Esophagus squamous epithelium (tissue), 5 donors: ENCODE measurements around the gene AKR1A1. TPM values are rescaled to one million over a fixed set of nuclear protein-coding genes. Genes with fewer than 3 reads are reported as not detected.
A peak's percentile ranks its signal among the peaks of the same experiment; 100 is the strongest.

Experiments used
- DNase-seq: peaks from one replicate; lab custom pipeline; 2025; lab: John Stamatoyannopoulos, UW
- H3K27ac ChIP-seq, 4 donors: fragments of 200-600 bp; sonication (generic); one replicate each; pipeline ENCODE4 v1.5.1; 2016 to 2019; ENCODE audit warnings: mild to moderate bottlenecking in 1 of 4
- H3K27me3 ChIP-seq, 4 donors: fragments of 200-600 bp; sonication (generic); 1 replicate in 3 of 4; 2 replicates in 1 of 4; pipeline versions ENCODE4 v1.5.1 to v1.6.0; 2017 to 2021; ENCODE audit warnings: antibody characterized with exemption in 1 of 4
- H3K36me3 ChIP-seq, 3 donors: fragments of 200-600 bp; sonication (generic); one replicate each; pipeline ENCODE4 v1.5.1; 2016 to 2019
- H3K4me1 ChIP-seq, 3 donors: fragments of 200-600 bp; sonication (generic); one replicate each; pipeline ENCODE4 v1.5.1; 2017 to 2019
- H3K4me3 ChIP-seq, 4 donors: fragments of 200-600 bp; sonication (generic); 1 replicate in 3 of 4; 2 replicates in 1 of 4; pipeline ENCODE4 v1.5.1; 2016 to 2019; ENCODE audit warnings: mild to moderate bottlenecking in 2 of 4, moderate library complexity in 1 of 4
- H3K9me3 ChIP-seq, 3 donors: fragments of 200-600 bp; sonication (generic); one replicate each; pipeline ENCODE4 v1.5.1; 2016 to 2019
- POLR2A ChIP-seq, 4 donors: fragments of 450-650 bp; IDR thresholded peaks; one replicate each; pipeline ENCODE4 v1.6.1; 2017; ENCODE audit warnings: antibody characterized with exemption in 4 of 4, mild to moderate bottlenecking in 4 of 4, moderate library complexity in 3 of 4
- WGBS, 2 donors: methylation state at CpG; one replicate each; pipeline ENCODE4 v1.1.5; 2018; 5-methylcytosine and 5-hydroxymethylcytosine counted together
- intact Hi-C: fragments of 100-400 bp; cut with DNase I; formaldehyde crosslinking; loops from one replicate; pipeline ENCODE4 v1.15.0; 2022
- total RNA-seq, 4 donors: library from RNA; depleted of rRNA; stranded (reverse); fragments of >200 nt; gene quantifications; one replicate each; pipeline ENCODE4 v1.1.0, GENCODE V29; 2016
- TF ChIP-seq, protein P1 (sequence below), 6 experiments: fragments of 450-650 bp in 4 of 6; fragments of 200-600 bp in 2 of 6; sonication (generic) in 2 of 6; IDR thresholded peaks; one replicate each; pipeline ENCODE4 v1.5.1; 2016 to 2019; ENCODE audit warnings: antibody characterized with exemption in 6 of 6, mild to moderate bottlenecking in 4 of 6, moderate library complexity in 4 of 6
- donor health status: DM: yes; HTN: yes; CAD: no.

Gene AKR1A1
- total RNA-seq, 4 donors from 2014 or later, result 122 to 164 (median 146) TPM

DNA sequence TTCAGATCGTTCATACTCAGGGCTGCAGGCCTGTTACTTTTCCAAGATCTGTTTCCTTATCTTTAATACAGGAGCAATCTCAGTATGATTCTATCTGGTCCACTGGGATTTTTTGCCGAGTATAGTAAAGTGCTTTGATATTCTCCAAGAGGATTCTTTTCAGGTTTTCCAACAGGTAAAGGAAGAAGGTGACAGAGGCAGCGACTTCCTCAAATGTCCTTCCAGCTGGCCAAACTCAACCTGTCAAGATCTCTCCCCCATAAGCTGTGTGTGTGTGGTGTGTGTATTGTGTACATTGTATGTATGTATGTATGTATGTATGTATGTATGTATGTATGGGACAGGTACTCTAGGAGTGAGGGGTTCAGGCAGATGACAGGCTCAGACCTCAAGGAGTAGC, 1.1 kb downstream of the AKR1A1 start:
- Histone ChIP-seq H3K27ac (peak overlapping the region; percentile 81 to 92 (median 91)), H3K9me3 (no peaks in the 10 kb centered on the region), H3K4me3 (peak overlapping the region; percentile 53 to 89 (median 72)), H3K36me3 (peaks cover 0 to 34% (median 0%) of the 10 kb centered on the region in 3 donors), H3K27me3 (no peaks in the 10 kb centered on the region), H3K4me1 (peaks cover 2 to 46% (median 11%) of the 10 kb centered on the region in 3 donors)
- TF ChIP-seq, protein P1, sequence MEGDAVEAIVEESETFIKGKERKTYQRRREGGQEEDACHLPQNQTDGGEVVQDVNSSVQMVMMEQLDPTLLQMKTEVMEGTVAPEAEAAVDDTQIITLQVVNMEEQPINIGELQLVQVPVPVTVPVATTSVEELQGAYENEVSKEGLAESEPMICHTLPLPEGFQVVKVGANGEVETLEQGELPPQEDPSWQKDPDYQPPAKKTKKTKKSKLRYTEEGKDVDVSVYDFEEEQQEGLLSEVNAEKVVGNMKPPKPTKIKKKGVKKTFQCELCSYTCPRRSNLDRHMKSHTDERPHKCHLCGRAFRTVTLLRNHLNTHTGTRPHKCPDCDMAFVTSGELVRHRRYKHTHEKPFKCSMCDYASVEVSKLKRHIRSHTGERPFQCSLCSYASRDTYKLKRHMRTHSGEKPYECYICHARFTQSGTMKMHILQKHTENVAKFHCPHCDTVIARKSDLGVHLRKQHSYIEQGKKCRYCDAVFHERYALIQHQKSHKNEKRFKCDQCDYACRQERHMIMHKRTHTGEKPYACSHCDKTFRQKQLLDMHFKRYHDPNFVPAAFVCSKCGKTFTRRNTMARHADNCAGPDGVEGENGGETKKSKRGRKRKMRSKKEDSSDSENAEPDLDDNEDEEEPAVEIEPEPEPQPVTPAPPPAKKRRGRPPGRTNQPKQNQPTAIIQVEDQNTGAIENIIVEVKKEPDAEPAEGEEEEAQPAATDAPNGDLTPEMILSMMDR (IDR thresholded peaks at IDR 0.05), result no peak
- TF ChIP-seq POLR2A (IDR thresholded peaks at IDR 0.05), result no peak
- intact Hi-C loops, result no loop called here
- DNase-seq, result no peak
- WGBS, 2 donors, result 3 to 4% methylated on average over 3 of the region's 3 CpGs

DNA sequence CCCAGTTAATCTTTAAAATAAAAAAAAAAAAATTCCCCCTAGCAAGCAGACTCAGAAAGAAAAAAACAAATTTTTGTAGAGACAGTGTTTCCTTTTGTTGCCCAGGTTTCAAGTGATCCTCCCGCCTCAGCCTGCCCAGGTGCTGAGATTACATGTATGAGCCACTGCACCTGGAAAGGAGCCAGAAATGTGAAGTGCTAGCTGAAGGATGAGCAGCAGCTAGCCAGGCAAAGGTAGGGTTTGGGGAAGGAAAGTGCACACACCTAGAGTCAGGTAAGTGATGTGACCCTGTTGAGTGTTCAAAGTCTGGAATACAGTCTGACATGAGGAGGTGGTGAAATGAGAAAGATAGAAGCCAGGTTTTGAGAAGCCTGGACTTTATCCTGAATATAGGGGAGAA, 1.7 kb downstream of the AKR1A1 start:
- intact Hi-C loops, result no loop called here
- Histone ChIP-seq H3K27ac (peak overlapping the region in 2 of 4 donors; percentile 92), H3K4me3 (peak overlapping the region in 3 of 4 donors; percentile 69 to 89 (median 75)), H3K36me3 (peaks cover 0 to 34% (median 0%) of the 10 kb centered on the region in 3 donors), H3K9me3 (no peaks in the 10 kb centered on the region), H3K4me1 (peaks cover 9 to 53% (median 16%) of the 10 kb centered on the region in 3 donors), H3K27me3 (no peaks in the 10 kb centered on the region)
- DNase-seq, result no peak
- 33 to 36% methylated on average over 1 of the region's 1 CpG for WGBS, 2 donors
- TF ChIP-seq POLR2A (IDR thresholded peaks at IDR 0.05), result no peak
- TF ChIP-seq, protein P1 (IDR thresholded peaks at IDR 0.05), result no peak

DNA sequence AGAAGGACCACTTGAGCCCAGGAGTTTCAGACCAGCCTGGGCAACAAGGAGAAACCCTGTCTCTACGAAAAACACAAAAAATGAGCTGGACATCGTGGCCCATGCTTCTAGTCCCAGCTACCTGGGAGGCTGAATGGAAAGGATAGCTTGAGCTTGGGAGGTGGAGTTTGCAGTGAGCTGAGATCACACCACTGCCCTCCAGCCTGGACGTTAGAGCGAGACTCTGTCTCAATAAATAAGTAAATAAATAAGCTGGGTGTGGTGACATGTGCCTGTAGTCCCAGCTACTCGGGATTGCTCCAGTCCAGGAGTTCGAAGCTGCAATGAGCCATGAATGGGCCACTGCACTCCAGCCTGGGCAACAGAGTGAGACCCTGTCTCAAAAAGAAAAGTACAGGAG, 3.6 kb downstream of the AKR1A1 start:
- Histone ChIP-seq H3K9me3 (no peaks in the 10 kb centered on the region), H3K27ac (peak overlapping the region in 2 of 4 donors; percentile 5 to 11), H3K4me3 (no peak overlapping the region), H3K27me3 (no peaks in the 10 kb centered on the region), H3K36me3 (peaks cover 0 to 36% (median 0%) of the 10 kb centered on the region in 3 donors), H3K4me1 (peaks cover 9 to 70% (median 16%) of the 10 kb centered on the region in 3 donors)
- TF ChIP-seq POLR2A (IDR thresholded peaks at IDR 0.05), result no peak
- intact Hi-C loops, result no loop called here
- 70 to 74% methylated on average over 5 to 6 of the region's 6 CpGs for WGBS, 2 donors
- DNase-seq, result no peak

DNA sequence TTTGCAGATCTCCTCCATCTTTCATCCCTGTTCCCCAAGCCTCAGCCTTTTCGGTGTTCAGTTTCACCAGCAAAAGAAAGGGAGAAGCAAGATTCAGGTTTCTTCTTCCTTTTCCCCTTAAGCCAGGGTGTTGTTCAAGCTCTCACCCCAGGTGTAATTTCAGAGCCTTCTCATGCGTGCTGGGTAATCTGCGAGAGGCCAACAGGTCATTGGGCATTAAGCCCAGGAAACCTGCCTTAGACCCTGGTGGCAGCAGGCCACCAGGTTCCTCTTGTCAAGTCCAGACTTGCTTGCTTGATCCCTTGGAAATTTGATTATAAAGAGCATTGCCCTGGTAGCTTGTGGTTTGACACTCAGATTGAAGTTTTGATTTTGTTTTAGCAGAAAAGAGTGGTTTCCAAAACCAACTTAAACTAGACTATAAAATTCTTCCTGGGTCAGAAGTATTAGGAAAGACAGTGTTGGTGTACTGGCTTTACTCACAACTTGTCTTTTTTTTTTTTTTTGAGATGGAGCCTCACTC, 6.9 kb downstream of the AKR1A1 start:
- H3K9me3 ChIP-seq, result no peaks in the 10 kb centered on the region
- intact Hi-C loops, result no loop called here
- H3K27me3 ChIP-seq, result no peaks in the 10 kb centered on the region
- TF ChIP-seq POLR2A (IDR thresholded peaks at IDR 0.05), result no peak
- TF ChIP-seq, protein P1 (IDR thresholded peaks at IDR 0.05), result peak in 1 of 6 experiments; percentile 5
- 28 to 42% methylated on average over 3 of the region's 3 CpGs for WGBS, 2 donors
- H3K4me3 ChIP-seq, result no peak overlapping the region
- peaks cover 0 to 66% (median 8%) of the 10 kb centered on the region in 3 donors for H3K36me3 ChIP-seq
- H3K27ac ChIP-seq, result peak overlapping the region; percentile 61 to 87 (median 79)
- no peak for DNase-seq
- peaks cover 5 to 62% (median 9%) of the 10 kb centered on the region in 3 donors for H3K4me1 ChIP-seq

DNA sequence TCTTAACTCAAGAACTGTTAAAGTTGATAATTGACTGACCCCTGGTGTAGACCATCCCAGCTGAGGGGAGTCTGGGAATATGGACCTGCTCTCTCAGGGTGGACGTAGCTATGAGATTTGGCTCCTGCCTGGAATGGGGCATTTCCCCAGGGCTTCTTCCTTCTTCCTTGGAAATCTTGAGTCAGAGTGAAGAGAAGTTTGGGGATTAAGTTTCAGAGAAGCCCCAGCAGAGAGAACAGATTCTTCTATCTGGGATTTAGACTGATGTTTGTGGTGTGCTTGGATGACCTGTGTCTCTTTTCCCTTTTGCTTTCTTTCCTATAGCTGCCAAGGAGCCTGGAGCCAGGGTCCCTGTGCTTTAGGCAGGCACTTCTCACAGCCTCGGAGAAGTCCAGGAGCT, 13.2 kb downstream of the AKR1A1 start:
- intact Hi-C loops, result loop anchor here (10.0 kb wide), 1 partner anchor 219 kb away; the partner anchor contains the start of genes MUTYH and TOE1
- TF ChIP-seq, protein P1 (IDR thresholded peaks at IDR 0.05), result no peak
- no peak for TF ChIP-seq POLR2A (IDR thresholded peaks at IDR 0.05)
- DNase-seq, result no peak

More for the DNA sequence above, 13.2 kb downstream of the AKR1A1 start:
- Histone ChIP-seq H3K4me1 (peaks cover 3 to 44% (median 10%) of the 10 kb centered on the region in 3 donors), H3K9me3 (no peaks in the 10 kb centered on the region), H3K4me3 (no peak overlapping the region), H3K36me3 (peaks cover 13 to 95% (median 36%) of the 10 kb centered on the region in 3 donors), H3K27ac (no peak overlapping the region), H3K27me3 (no peaks in the 10 kb centered on the region)
- 90 to 100% methylated on average over 1 of the region's 2 CpGs for WGBS, 2 donors
